Stimulated activated CD4-positive, alpha-beta T cell treated with anti-CD3 and anti-CD28 coated beads, Interleukin-12 subunit alpha, Interleukin-12 subunit beta, amount 100 ng/mL, for 24 hours (primary cell): ENCODE data around the gene STARD13.

ENCODE experiments used
- DNase-seq, 2 experiments: peaks; one replicate each; pipeline ENCODE4 v3.0.0-alpha.2; 2020; ENCODE audit warnings: low read depth in 2 of 2

The STARD13 gene

DNA sequence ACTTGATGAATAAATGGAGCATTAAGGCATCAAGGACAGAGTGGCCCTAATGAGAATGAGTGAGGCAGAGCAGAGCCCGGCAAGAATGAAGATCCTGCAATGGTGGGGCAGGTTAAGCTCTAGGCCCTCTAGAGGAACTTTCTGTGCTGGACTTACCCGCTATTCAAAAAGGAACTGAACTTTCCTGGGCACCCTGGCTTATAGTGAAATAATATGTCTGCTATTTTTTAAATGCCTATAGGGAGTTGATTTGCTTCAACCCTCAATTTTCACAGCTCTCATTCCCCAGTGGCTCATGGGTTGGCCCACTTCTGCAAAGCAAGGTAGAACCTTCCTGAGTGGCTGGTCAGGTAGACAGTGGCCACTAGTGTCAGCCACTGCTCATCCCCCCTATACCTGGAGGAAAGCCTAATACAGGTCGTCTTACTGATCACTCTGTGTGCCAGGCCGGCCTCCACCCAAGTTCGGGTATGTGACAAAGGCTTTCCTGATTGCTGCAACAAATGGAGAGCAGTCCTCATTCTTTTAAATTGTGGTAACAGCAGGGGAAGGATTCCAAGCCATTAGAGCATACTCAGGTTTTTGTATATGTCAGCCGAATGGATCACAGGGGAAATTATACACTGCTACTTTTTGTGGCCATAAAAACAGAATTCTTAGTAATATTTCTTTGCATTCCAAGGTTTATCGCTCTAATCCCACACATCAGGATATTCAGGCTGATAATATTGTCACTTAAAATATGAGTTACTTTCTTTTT lies 166.4 kb downstream of the STARD13 start:
- no peak for DNase-seq

DNA sequence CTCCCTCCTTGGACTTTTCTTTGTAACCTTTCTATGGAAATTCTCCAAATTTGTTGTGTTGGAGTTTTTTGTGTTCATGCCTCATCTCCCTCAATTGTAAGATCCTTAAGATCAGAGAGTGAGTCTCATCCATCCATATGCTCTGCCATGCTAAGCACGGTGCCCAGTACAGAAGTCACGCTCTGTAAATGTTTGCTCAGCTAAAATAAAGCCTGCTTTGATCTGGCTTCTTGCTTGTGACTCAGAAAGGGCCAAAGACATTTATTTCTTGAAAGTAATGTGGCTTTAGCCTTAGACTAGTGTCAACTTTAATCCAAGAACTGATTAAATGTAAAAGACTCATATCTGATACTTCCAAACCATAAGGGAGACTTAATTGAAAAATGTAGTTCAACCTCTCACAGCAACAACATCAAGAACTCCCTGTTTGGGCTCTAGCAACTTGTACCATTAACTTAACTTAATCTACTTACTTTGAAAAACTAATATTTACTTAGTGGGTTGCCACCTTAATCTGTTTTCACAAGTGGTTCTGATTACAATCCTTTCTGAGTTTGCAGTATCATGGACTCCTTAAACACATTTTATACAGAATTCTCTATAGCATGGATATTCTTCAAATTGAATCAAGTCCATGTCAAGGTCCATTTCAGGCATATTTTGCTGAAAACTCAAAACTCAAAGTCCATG lies 169.1 kb downstream of the STARD13 start:
- DNase-seq = no peak

DNA sequence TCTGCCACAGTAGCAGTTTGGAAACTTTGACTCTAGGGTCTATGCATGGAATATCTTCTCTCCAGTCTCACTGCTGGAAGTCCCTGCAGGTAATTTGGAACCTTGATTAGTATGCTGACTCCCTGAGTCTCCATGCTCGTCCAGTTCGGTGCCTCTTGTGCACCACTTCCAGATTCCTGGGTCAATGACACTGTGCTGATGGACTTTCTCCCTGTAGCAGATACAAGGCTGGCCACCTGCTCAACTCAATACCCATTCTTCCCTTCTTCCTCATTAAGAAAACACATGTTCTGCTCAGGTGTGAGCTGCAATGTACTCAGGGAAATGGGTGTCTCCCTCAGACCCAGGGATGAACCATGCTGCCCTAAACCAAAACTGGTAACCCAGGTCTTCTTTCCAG lies 170.3 kb downstream of the STARD13 start:
- DNase-seq = no peak

DNA sequence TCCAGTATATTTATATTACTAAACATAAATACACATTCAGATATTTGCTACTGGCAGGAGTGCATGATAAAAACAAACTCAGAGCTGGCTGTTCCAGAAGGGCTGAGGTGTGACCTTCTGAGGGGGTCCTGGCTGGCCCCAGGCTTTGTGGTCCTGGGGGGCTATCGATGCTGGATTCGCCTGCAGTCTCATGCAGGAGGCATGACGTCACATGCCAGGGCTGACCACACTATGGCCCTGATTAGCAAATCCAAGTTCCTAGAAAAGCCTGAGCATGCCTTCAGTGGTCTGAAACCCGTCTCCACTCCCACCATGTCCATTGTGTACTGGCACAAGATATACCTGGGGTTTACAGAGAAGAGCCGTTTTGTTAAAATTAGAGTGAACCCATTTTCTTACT lies 171.4 kb downstream of the STARD13 start:
- DNase-seq = no peak

DNA sequence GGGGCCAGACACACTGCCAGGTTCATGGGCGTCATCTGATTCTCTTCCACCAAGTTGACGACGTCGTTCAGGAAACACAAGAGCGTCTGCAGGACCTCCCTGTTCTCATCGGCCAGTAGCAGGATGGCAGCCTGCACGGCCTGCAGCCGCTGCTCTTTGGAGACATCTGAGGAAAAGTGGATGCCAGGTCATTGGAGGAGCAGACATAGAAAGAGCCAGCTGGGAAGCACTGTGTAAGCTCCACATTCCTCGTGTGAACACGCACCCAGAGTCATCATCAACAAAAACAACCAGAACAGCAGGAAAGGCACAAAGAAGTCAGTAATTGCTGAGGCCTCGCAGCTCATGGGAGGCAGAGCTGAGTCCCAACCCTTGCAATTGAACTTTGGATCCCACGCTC lies 172.8 kb downstream of the STARD13 start:
- no peak for DNase-seq

DNA sequence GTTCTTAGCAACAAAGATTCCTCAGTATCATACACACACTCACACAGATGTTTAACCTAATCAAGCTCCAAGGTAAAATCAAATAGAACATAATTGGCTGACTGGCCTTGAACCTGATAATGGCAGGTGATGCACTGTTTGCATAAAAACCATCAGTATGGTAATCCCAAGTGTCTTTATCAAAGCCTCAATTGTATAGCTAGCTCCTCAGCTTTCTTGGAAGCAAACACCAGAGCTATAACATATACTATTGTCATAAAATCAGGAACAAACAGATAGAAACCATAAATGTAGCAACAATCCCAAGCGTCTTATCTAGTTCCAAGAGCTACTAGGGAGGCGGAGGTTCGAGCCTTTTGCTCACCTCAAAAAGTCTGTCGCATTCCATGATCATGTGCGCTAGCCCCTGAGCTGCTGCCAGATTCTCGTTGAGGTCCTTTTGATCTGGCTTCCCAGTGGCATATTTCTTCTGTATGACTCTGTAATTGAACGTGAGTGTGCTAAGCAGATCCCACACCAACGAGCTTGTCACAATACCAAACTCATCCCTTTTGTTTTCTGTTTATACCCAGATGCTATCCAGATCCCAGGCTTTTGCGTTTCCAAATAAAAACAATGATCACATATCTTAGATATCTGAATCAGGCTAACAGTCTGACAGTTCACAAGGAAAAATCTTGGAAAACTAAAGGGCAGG lies 174.0 kb downstream of the STARD13 start:
- DNase-seq = no peak

DNA sequence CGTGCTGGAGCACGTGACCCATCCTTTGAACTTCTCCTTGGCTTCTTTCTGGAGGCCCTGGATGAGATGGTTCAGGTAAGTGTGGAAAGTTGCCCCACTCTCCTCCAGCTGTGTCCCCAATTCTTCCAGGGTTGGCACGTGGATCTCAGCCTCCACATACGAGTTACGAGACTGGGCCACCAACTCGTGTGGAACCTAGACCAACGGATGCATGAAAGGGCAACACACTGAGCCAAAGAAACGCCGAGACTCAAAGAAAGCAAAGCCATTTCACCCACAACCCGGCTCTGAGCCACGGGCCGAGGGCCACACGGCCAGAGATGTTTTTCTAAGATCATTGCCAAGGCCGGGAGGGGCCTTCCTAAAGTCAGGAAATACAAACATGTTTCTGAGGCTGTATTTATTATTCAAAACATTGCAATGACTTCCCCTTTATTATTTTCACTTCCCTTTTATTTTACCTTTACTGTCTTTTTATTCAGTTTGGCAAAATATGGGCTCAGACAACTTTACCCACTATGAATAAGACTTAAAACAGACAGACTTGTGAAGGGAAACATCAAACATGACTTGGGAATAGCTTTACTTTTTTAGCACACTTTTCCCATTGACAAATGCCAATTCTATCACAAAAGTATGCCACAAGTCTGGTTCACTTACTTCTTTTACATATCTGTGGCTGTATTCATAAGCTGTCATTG lies 174.7 kb downstream of the STARD13 start:
- no peak for DNase-seq

DNA sequence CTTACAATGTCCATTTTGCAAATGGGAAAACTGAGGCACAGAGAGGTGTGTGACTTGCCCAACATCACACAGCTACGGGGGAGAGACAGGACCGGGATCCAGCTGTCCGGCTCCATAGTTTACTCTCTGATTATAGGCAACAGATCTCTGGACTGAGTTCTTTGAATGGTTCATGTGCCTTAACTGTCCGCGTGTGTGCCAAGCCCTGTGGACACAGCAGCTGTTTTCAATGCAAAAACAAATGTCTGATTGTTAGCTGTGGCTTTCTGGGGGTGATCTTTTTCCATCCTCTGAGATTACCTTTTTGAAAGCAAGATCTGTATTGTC lies 175.2 kb downstream of the STARD13 start:
- no peak for DNase-seq

DNA sequence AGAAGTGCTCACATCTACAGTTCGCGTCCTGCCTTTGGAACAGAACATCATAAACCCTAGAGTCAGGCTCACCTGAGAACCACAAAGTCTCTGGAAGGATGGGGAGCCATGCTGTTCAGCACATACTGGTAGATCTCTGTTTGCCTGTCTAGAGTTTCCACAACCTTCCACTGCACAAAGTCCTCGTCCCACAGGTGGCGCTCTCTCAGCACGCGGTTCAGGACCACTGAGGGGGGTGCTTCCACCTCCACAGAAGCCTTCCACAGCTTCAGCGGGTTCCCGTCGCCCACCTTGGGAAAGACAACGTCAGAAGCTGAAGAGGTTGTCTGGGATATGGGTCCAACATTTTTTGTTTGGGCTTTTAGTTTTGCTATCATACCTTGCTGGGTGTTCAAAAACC lies 175.8 kb downstream of the STARD13 start:
- DNase-seq = no peak

DNA sequence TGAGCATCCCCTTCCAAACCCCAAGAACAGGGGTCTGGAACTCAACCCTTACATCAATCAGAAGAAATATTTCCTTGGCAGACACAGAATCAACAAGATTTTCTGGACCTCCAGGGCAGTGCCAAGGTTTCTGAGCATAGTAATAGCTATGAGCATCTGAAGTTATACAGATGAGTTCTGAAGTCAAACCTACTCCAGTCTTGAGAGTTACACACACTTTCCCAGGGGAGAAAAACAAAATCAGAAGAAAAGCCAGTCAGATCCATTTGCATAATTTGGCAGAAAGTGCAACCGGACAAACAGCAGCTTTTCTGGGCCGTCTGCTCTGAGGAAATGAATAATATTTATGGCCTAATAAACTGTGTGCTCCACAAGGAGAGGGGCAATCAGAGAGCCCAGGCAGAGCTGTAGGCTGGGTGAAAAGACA lies 176.3 kb downstream of the STARD13 start:
- DNase-seq = no peak

DNA sequence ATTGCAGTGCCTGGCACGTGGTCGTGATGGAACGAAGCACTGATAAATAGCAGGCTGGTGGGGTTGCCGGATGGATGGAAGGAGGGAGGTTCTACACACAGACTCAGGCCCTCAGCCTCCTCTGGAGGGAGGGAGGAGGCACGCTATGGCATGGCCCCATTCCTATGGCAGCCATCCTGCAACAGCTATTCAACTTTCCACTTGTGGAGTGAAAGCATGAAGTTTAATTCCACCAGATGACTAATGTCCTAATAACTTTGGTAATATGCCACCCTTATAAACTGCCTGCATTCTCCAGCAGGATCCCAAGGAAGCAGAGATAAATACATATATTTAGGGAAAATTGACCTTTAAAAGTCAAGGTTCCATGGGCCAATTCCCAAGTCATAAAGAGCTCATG lies 176.9 kb downstream of the STARD13 start:
- DNase-seq = no peak

DNA sequence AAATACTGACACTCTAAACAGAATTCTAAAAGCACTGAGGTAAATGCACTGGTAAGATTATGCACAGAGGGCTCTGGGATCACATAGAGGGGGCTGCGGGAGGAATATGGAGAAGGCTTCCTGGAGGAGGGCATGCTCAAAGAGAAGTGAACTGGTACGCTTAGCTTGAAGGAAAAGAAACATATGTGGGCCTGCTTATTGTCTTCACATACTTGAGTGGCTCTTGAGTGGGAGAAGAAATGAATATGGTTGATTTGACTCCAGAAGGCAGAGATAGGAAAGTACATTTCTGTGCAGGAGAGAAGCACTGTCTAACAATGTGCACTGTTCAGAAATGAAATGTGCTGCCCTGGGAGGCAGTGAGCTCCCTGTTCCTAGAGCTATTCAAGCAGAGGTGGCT lies 178.2 kb downstream of the STARD13 start:
- DNase-seq = no peak

DNA sequence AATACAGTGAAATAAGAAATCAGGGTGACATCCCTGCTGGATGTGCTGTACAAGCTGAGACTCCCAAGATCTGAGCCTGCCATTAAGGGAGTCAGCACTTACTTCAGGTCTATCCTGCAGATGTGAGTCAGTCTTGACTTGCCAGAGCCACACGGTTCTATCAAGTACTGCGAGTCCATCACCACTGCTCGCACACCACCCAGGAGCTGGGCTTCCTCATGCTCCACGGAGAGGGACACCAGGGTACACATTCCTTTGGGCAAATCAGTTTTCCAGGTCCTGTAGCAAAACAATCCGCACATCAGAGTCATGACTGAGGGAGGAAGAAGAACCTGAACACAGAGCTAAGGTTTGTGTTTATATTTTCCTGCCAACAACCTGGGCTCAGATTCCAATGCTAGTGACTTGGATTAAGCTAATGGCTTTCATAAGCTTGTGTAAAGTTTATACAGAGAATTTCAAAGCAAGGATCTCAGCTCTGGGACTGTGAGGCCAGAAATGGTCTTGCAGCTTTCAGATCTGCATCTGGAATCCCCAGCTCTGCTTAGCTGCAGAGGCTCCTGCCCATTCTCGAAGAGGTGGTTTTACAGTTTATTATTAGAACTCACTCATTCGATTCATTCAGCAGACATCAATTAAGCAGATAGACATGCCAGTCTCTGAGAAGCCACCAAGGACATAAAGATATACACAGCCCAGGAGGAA lies 178.7 kb downstream of the STARD13 start:
- no peak for DNase-seq

DNA sequence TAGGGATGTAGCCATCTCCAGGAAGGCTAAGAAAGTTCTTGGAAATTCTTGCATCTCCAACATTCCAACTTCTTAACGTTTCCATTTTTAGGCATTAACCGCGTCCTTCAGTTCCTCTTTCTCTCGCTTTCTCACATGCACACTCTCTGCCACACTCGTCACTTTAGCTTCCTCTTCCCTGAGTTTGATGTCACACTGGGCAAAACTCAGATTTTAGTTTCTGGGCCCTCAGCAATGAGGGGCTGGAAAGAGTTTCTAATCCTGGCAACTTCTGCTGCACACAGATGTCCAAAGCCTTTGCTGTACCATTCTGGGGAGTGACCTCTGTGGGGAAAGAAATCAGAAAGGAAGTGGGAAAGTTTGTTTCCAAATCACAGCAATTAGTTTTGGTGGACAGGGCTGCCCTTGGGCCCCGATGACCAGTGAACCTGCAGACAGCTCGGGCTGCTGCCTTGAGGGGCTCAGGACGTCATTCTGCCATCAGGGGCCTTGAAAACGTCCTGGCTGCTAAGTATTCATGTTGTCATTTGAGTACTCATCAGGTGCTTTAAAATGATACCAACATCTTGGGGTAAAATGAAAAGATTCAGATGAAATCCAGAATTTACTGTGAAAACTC lies 180.1 kb downstream of the STARD13 start:
- DNase-seq = no peak

DNA sequence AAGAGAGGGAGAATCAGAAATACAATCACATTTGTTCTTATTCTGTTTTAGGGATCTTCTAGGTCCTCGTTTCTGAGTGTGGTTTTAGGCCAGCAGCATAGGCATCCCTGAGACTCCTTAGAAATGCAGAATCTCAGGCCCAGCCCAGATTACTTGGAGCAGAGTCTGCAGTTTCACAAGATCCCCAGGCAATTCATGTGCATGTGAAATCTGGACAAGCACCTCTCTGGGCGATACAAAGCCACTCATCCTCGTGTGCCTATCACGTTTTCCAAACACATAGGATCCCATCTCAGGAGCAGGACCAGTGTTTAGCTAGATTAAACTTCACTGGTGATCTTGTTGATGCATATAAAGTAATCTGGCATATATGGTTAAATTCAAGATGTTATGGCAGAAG lies 182.1 kb downstream of the STARD13 start:
- no peak for DNase-seq

DNA sequence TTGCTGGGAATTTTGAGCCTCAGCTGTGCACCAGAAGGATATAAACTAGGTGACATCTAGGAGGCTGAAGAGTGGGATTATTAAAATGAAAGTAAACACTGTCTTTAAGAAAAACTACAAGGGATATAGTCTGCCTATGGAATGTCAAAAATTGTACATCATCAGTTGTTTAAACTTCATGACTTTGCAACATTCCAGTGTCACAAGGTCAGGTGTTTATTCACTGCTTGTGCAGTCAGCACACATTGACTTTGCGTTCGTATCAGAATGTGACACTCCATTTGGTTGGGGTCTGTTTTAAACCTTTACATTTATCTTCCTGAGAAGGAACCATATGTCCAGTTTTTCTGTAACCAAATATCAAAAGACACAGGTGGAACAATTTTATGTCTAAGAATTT lies 183.7 kb downstream of the STARD13 start:
- DNase-seq = no peak

DNA sequence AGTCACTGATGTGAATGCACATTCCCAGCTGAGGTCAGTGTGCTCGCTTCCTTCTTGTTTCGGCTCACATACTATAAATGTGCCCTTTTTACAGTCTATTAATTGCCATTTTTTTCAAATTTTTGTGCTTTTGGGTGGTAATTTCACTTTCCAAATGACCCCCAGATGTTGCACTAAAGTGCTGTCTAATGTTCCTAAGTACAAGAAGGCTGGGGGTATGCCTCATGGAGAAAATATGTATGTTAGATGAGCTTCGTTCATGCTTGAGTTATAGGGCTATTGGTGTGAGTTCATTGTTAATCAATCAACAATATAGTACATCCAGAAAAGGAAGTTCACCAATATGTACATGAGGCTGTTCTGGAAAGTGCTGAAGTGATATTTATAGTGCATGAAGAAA lies 184.7 kb downstream of the STARD13 start:
- DNase-seq = no peak

DNA sequence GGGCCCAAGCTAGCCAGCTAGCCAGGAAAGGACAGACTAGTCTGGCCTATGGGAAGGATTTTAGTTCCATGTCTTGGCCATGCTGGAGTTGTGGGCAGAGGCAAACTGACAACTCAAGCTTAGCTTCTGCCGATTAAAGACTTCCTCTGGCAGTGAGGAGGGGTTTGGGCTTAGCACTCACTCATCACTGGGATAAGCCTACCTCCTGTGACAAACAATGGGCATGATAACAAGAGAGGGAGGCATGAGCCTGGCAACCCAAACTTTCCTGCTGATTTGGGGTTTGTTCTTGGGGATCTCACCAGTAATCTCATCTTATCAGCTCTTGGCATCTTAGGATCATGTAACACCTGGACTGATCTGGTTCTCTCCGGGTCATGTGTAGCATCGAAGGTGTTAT lies 185.7 kb downstream of the STARD13 start:
- DNase-seq = no peak

DNA sequence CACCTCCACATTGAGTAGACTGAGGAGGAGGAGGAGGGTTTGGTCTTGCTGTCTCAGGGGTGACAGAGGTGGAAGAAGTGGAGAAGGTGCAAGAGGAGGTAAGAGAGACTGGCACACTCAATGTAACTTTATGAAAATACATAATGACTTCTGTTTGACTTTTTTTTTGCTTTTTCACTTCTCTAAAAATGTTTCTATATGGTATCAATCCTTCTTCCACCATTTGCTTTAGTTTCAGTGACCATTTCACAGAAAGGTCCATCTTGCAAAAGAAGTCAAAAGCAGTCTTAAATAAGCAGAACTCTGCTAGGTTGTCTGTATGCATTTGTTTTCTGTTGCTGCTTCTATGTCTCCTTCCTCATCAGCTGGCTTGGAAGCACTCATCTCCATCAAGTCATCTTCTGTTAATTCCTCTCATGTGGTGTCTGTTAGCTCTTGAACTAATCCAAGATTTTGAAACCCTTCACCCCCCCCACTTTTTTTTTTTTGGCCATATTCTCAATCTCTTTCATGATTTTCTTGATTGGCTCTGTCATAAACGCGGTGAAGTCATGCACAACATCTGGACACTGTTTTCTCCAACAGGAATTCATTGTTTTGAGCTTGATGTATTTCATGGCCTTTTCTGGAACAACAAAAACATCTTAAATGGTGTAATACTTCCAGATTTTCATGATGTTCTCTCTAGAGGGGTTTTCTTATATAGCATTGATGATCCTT lies 188.5 kb downstream of the STARD13 start:
- DNase-seq = no peak

DNA sequence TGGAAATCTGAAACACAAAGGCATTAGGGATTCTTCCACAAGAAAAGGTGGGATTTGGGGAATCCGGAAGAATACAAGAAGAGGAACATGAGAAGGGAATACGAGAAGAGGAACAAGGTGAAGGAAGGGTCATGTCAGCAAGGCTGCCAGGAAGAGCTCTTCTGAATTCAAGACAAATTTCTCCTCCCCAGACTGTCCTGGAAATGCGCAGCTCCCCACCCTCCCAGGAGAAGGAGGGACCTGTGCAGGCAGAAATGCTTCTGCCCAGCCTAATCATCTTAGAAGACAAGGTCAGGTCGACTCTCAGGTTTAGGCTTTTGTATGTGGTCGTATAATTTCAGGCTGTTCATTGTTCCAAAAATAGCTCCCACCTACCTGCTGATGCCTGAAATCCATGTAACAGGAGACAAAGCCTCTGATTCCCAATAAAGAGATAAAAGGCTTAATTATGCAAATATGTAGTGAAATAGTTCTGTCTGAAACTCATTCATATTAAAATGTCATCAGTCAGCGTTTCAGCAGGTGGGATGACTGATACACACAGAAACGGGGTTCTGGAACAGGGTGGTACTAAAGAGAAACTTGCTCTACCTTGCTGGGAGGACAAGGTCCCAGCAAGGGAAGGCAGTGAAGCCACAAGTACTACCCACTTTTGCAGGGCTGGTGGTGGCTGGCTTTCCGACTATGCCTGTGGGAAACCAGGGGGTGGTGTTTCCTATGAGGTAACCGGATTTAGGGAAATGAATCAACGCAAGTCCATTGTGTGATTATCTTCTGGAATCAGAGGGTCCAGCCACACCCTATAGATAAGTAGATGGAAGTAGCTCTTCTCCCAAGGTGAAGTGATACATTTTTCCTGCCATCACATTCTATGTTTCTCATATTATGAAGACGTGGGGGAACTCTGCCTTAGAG lies 193.2 kb downstream of the STARD13 start:
- no peak for DNase-seq
